GM12874 (cell line): Measurements from ENCODE around the gene F8.

Experiments
- TF ChIP-seq, protein P1 (sequence below): IDR thresholded peaks from 2 replicates; pipeline ENCODE4 v1.5.1; 2011; ENCODE audit warnings: low read depth, mild to moderate bottlenecking, control low read depth, low read length, moderate library complexity; ENCODE audit not compliant: insufficient read depth

The F8 gene

GRCh38 chrX:154809939-154810665 is 212.4 kb downstream of the F8 start:
- TF ChIP-seq, protein P1, sequence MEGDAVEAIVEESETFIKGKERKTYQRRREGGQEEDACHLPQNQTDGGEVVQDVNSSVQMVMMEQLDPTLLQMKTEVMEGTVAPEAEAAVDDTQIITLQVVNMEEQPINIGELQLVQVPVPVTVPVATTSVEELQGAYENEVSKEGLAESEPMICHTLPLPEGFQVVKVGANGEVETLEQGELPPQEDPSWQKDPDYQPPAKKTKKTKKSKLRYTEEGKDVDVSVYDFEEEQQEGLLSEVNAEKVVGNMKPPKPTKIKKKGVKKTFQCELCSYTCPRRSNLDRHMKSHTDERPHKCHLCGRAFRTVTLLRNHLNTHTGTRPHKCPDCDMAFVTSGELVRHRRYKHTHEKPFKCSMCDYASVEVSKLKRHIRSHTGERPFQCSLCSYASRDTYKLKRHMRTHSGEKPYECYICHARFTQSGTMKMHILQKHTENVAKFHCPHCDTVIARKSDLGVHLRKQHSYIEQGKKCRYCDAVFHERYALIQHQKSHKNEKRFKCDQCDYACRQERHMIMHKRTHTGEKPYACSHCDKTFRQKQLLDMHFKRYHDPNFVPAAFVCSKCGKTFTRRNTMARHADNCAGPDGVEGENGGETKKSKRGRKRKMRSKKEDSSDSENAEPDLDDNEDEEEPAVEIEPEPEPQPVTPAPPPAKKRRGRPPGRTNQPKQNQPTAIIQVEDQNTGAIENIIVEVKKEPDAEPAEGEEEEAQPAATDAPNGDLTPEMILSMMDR, result no peak

DNA sequence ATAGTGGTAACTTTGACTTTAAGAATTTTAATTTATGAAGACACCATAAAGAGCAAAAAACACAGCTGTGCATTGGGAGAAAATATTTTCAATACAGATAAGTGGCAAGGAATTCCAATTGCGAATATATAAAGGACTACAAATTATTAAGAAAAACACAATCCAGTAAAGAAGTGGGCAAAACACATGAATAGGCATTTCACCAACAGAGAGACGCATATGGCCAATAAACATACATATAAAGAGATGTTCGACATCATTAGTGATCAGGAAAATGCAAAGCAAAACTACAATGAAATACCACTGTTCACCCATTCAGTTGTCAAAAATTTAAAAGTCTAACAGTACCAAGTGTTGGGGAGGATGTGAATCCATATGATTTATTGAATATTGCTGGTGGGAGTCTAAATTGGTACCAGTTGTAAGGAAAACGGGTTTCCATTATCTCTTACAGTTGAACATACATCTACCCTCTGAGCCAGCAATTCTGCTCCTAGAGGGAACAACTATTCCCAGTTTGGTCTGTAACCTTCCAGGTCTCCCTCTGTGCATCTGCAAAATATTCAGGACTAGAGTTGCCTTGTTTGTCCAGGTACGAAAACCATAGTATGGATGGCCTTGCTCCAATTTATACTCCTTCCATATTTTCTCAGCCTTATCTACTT is 215.6 kb downstream of the F8 start:
- TF ChIP-seq, protein P1, result no peak

DNA sequence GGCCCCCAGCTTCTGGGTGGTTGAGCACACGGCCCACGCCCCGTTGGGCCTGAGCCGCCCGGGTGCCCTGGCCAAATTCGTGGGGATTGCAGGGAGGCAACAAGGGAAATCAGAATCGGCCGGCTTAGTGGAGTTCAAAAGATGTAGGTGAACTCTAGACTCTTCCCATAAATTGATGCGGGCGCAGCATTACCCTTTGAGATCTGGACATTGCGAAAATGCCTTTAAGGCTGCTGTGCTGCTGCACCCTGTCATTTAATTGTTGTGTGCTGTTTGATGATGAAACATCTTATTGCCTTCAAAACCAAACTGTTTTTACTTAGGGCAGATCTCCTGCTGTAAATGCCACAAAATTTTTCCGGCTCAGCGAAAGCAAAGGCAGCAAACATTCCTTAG is 216.8 kb downstream of the F8 start:
- TF ChIP-seq, protein P1, result no peak

GRCh38 chrX:154804957-154805695 is 217.4 kb downstream of the F8 start, which contains the start of gene MPP1:
MPP1 (minus strand) TSS chrX:154805485; CDS start chrX:154805373, 112 bp downstream.
- TF ChIP-seq, protein P1, result no peak

DNA sequence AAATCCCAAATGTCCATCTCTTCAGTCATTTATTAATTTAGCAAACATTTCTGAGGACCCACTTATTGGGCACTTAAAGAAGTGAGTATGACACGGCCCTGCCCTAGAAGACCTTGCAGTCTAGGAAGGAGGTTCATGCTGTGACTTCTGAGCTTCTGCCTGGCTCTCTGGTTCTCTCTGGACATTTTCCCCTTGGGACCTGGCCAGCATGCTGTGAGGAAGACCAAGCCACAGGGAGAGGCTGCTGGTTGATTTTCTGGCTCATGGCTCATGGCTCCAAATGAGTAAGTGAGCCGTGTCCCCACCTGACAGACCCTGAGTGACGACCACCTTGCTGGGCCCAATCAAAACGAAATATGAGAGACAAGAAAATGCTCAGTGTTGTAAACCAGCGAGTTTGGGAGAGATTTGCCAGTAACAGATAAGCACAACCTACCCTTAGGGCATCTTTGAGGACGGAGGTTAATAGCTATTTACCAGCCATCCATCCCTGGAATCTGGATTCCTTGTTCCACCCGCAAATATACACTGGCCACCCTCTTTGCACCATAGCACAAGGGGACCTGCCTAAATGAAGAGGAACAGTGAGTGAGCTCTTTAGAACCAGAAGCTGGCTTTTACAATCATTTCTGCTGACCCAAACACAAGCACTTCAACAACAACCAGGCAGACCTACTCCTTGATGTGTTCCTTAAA is 218.1 kb downstream of the F8 start:
- TF ChIP-seq, protein P1, result no peak

GRCh38 chrX:154802947-154803346 is 219.6 kb downstream of the F8 start:
- TF ChIP-seq, protein P1, result no peak
